WTC11 (cell line): ENCODE measurements around the gene CTSA.

Experiments
- KAT7 ChIP-seq: sonication (generic); formaldehyde crosslinking; IDR thresholded peaks from 2 replicates; pipeline ENCODE4 v1.8.1; 2023; ENCODE audit warnings: missing genetic modification reagents, mild to moderate bottlenecking, borderline replicate concordance
- MXD4 ChIP-seq: fragments of 250-450 bp; sonication (Bioruptor Pico); IDR thresholded peaks from 2 replicates; pipeline ENCODE4 v1.8.0; 2021; ENCODE audit warnings: mild to moderate bottlenecking, moderate library complexity, borderline replicate concordance
- NR1H2 ChIP-seq: sonication (generic); formaldehyde crosslinking; IDR thresholded peaks from 2 replicates; pipeline ENCODE4 v1.9.0; 2021; ENCODE audit warnings: mild to moderate bottlenecking, moderate library complexity, missing genetic modification reagents
- ZNF138 ChIP-seq: sonication (generic); formaldehyde crosslinking; conservative IDR thresholded peaks from 2 replicates; pipeline ENCODE4 v1.8.1; 2022; ENCODE audit warnings: mild to moderate bottlenecking, moderate library complexity, missing genetic modification reagents
- ZNF671 ChIP-seq: fragments of 250-450 bp; sonication (Bioruptor Pico); IDR thresholded peaks from 2 replicates; pipeline ENCODE4 v1.8.0; 2021; ENCODE audit warnings: mild to moderate bottlenecking
- TF ChIP-seq, protein P1 (sequence below): sonication (generic); formaldehyde crosslinking; IDR thresholded peaks from 2 replicates; pipeline ENCODE4 v1.8.0; 2023; ENCODE audit warnings: missing genetic modification reagents
- TF ChIP-seq, protein P2 (sequence below): sonication (generic); formaldehyde crosslinking; IDR thresholded peaks from 2 replicates; pipeline ENCODE4 v1.8.1; 2023; ENCODE audit warnings: mild to moderate bottlenecking, missing genetic modification reagents
- TF ChIP-seq, protein P3 (sequence below): fragments of 200-600 bp; IDR thresholded peaks from 2 replicates; pipeline ENCODE4 v1.8.0; 2022; ENCODE audit warnings: antibody characterized with exemption
- TF ChIP-seq, protein P4 (sequence below): sonication (generic); formaldehyde crosslinking; IDR thresholded peaks from 2 replicates; pipeline ENCODE4 v1.8.1; 2023; ENCODE audit warnings: mild to moderate bottlenecking, missing genetic modification reagents, moderate library complexity

DNA sequence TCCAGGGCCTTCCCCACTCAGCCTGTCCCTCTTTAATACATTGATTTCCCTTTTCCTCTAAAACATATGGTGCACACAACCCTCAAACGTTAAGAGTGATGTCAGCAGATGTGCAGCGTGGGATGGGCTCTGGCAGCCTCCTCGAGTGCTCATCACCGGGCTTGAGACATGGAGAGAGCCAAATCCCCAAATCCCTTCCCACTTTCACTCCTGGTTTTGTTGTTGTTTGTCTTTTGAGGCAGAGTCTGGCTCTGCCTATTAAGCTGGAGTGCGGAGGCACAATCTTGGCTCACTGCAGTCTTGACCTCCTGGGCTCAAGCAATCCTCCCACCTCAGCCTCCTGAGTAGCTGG lies 26.6 kb downstream of the CTSA start:
- TF ChIP-seq, protein P1, sequence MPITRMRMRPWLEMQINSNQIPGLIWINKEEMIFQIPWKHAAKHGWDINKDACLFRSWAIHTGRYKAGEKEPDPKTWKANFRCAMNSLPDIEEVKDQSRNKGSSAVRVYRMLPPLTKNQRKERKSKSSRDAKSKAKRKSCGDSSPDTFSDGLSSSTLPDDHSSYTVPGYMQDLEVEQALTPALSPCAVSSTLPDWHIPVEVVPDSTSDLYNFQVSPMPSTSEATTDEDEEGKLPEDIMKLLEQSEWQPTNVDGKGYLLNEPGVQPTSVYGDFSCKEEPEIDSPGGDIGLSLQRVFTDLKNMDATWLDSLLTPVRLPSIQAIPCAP (CRISPR knock-in tag), result no peak
- TF ChIP-seq ZNF138 (CRISPR knock-in tag) (no peak), MXD4 (no peak), NR1H2 (CRISPR knock-in tag) (no peak), ZNF671 (CRISPR knock-in tag) (no peak), KAT7 (CRISPR knock-in tag) (no peak)
- TF ChIP-seq, protein P2, sequence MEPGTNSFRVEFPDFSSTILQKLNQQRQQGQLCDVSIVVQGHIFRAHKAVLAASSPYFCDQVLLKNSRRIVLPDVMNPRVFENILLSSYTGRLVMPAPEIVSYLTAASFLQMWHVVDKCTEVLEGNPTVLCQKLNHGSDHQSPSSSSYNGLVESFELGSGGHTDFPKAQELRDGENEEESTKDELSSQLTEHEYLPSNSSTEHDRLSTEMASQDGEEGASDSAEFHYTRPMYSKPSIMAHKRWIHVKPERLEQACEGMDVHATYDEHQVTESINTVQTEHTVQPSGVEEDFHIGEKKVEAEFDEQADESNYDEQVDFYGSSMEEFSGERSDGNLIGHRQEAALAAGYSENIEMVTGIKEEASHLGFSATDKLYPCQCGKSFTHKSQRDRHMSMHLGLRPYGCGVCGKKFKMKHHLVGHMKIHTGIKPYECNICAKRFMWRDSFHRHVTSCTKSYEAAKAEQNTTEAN, result no peak
- TF ChIP-seq, protein P3, sequence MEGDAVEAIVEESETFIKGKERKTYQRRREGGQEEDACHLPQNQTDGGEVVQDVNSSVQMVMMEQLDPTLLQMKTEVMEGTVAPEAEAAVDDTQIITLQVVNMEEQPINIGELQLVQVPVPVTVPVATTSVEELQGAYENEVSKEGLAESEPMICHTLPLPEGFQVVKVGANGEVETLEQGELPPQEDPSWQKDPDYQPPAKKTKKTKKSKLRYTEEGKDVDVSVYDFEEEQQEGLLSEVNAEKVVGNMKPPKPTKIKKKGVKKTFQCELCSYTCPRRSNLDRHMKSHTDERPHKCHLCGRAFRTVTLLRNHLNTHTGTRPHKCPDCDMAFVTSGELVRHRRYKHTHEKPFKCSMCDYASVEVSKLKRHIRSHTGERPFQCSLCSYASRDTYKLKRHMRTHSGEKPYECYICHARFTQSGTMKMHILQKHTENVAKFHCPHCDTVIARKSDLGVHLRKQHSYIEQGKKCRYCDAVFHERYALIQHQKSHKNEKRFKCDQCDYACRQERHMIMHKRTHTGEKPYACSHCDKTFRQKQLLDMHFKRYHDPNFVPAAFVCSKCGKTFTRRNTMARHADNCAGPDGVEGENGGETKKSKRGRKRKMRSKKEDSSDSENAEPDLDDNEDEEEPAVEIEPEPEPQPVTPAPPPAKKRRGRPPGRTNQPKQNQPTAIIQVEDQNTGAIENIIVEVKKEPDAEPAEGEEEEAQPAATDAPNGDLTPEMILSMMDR, result no peak
- TF ChIP-seq, protein P4, sequence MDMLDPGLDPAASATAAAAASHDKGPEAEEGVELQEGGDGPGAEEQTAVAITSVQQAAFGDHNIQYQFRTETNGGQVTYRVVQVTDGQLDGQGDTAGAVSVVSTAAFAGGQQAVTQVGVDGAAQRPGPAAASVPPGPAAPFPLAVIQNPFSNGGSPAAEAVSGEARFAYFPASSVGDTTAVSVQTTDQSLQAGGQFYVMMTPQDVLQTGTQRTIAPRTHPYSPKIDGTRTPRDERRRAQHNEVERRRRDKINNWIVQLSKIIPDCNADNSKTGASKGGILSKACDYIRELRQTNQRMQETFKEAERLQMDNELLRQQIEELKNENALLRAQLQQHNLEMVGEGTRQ (CRISPR knock-in tag), result no peak
